Stimulated activated CD8-positive, alpha-beta memory T cell treated with anti-CD3 and anti-CD28 coated beads, Interleukin-7, amount 100 ng/mL, for 48 hours (primary cell): ENCODE measurements around the gene KRT10.

ENCODE experiments used
- DNase-seq, 2 donors: peaks; one replicate each; pipeline ENCODE4 v3.0.0-alpha.2; 2020; ENCODE audit warnings: low read depth in 1 of 2; ENCODE audit errors: extremely low read depth in 1 of 2

The KRT10 gene

GRCh38 chr17:40809721-40810421 lies 12.5 kb downstream of the KRT10 start:
- no peak for DNase-seq

- DNase-seq: no peak
Observed at GRCh38 chr17:40806131-40806530, 16.3 kb downstream of the KRT10 start.

- DNase-seq: peak; percentile 33 to 59
Observed at GRCh38 chr17:40803617-40804082, 18.8 kb downstream of the KRT10 start.

GRCh38 chr17:40801157-40801556 lies 21.3 kb downstream of the KRT10 start:
- DNase-seq: no peak

- no peak for DNase-seq
Observed at GRCh38 chr17:40800381-40800780, 22.0 kb downstream of the KRT10 start.

- no peak for DNase-seq
Observed at GRCh38 chr17:40799859-40800258, 22.6 kb downstream of the KRT10 start, which contains the start of gene KRT28. KRT28 (minus strand) TSS chr17:40799959; CDS start chr17:40799893, 66 bp downstream.

- DNase-seq: no peak
Observed at GRCh38 chr17:40796846-40797245, 25.6 kb downstream of the KRT10 start.

- no peak for DNase-seq
Observed at GRCh38 chr17:40795019-40795667, 27.3 kb downstream of the KRT10 start.

- DNase-seq: no peak
Observed at GRCh38 chr17:40794466-40794865, 27.9 kb downstream of the KRT10 start.

GRCh38 chr17:40793832-40794231 lies 28.6 kb downstream of the KRT10 start:
- DNase-seq: no peak

- DNase-seq: no peak
Observed at GRCh38 chr17:40791787-40792436, 30.5 kb downstream of the KRT10 start.

- no peak for DNase-seq
Observed at GRCh38 chr17:40791111-40791510, 31.3 kb downstream of the KRT10 start.

GRCh38 chr17:40782450-40782849 lies 40.0 kb downstream of the KRT10 start, which contains the start of gene KRT27:
KRT27 (minus strand) TSS chr17:40782550; CDS start chr17:40782493, 57 bp downstream.
- no peak for DNase-seq

GRCh38 chr17:40779181-40779909 lies 43.1 kb downstream of the KRT10 start:
- no peak for DNase-seq

GRCh38 chr17:40778461-40778860 lies 44.0 kb downstream of the KRT10 start:
- DNase-seq: no peak

GRCh38 chr17:40777971-40778370 lies 44.4 kb downstream of the KRT10 start:
- no peak for DNase-seq

- DNase-seq: no peak
Observed at GRCh38 chr17:40777459-40777858, 45.0 kb downstream of the KRT10 start.

GRCh38 chr17:40775945-40776344 lies 46.5 kb downstream of the KRT10 start:
- DNase-seq: no peak

GRCh38 chr17:40772101-40772500 lies 50.3 kb downstream of the KRT10 start, which contains the start of gene KRT26:
KRT26 (minus strand) TSS chr17:40772201; CDS start chr17:40772113, 88 bp downstream.
- no peak for DNase-seq
